Stimulated activated CD4-positive, alpha-beta T cell treated with anti-CD3 and anti-CD28 coated beads, Interleukin-1b, Interleukin-23, amount 100 ng/mL, for 24 hours (primary cell): Measurements from ENCODE around the gene FRRS1L.
"Not testable (repeated sequence)": the region's sequence is repeated elsewhere in the genome, so short reads cannot be mapped to it uniquely, and the experiment has no call there.

ENCODE experiments used
- DNase-seq, 4 experiments: peaks; one replicate each; pipeline ENCODE4 v3.0.0-alpha.2; 2020; ENCODE audit warnings: low read depth in 4 of 4, low spot score in 1 of 4

The FRRS1L gene

GRCh38 chr9:109133533-109133932 is 33.5 kb downstream of the FRRS1L start:
- DNase-seq: no peak

GRCh38 chr9:109132567-109133021 is 34.5 kb downstream of the FRRS1L start:
- DNase-seq: no peak

GRCh38 chr9:109129470-109130197 is 37.4 kb downstream of the FRRS1L start:
- no peak for DNase-seq

- not testable (repeated sequence) for DNase-seq
These were observed 40.4 kb downstream of the FRRS1L start for GRCh38 chr9:109126671-109127070.

GRCh38 chr9:109124121-109124520 is 42.9 kb downstream of the FRRS1L start:
- no peak for DNase-seq

GRCh38 chr9:109122726-109123621 is 44.1 kb downstream of the FRRS1L start:
- DNase-seq: no peak

- no peak for DNase-seq
These were observed 45.7 kb downstream of the FRRS1L start for GRCh38 chr9:109121232-109121796.

GRCh38 chr9:109120204-109120789 is 46.8 kb downstream of the FRRS1L start:
- DNase-seq: no peak

GRCh38 chr9:109119439-109120203 is 47.4 kb downstream of the FRRS1L start, which contains the start of gene TMEM245:
Gene TMEM245 (minus strand): TSS chr9:109119947. CDS start chr9:109119913, 34 bp downstream.
- peak; percentile 75 to 92 (median 86) for DNase-seq

- peak in 1 of 4 experiments; percentile 11 for DNase-seq
These were observed 48.1 kb downstream of the FRRS1L start for GRCh38 chr9:109118808-109119438.

GRCh38 chr9:109117856-109118807 is 48.9 kb downstream of the FRRS1L start:
- DNase-seq: peak in 1 of 4 experiments; percentile 22

GRCh38 chr9:109115931-109116526 is 51.0 kb downstream of the FRRS1L start:
- no peak for DNase-seq

- no peak for DNase-seq
These were observed 52.4 kb downstream of the FRRS1L start for GRCh38 chr9:109114670-109115069.

GRCh38 chr9:109113892-109114609 is 53.0 kb downstream of the FRRS1L start:
- no peak for DNase-seq

GRCh38 chr9:109113254-109113653 is 53.8 kb downstream of the FRRS1L start:
- no peak for DNase-seq

- DNase-seq: no peak
These were observed 56.6 kb downstream of the FRRS1L start for GRCh38 chr9:109110329-109111021.

GRCh38 chr9:109109967-109110328 is 57.1 kb downstream of the FRRS1L start:
- no peak for DNase-seq
